ENCODE measurements around the gene COL3A1.

COL3A1 gene

GRCh38 chr2:189024901-189025618, 50.9 kb downstream of the COL3A1 start:
- ChIA-PET POLR2A (no interaction called here), CTCF (interaction anchor here (0.9 kb wide), 2 partner anchors 10 to 70 kb away, joined by 3 read pairs; no protein-coding TSS in a partner anchor)
- H3K4me3 ChIP-seq (ENCODE audit: low read depth, low read length) = no peak overlapping the region
- TF ChIP-seq, protein P1, sequence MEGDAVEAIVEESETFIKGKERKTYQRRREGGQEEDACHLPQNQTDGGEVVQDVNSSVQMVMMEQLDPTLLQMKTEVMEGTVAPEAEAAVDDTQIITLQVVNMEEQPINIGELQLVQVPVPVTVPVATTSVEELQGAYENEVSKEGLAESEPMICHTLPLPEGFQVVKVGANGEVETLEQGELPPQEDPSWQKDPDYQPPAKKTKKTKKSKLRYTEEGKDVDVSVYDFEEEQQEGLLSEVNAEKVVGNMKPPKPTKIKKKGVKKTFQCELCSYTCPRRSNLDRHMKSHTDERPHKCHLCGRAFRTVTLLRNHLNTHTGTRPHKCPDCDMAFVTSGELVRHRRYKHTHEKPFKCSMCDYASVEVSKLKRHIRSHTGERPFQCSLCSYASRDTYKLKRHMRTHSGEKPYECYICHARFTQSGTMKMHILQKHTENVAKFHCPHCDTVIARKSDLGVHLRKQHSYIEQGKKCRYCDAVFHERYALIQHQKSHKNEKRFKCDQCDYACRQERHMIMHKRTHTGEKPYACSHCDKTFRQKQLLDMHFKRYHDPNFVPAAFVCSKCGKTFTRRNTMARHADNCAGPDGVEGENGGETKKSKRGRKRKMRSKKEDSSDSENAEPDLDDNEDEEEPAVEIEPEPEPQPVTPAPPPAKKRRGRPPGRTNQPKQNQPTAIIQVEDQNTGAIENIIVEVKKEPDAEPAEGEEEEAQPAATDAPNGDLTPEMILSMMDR (IDR thresholded peaks at IDR 0.05; ENCODE audit: insufficient read depth, low read length, missing control alignments) = no peak
- DNase-seq (ENCODE audit: low read depth, low spot score) = no peak

DNA sequence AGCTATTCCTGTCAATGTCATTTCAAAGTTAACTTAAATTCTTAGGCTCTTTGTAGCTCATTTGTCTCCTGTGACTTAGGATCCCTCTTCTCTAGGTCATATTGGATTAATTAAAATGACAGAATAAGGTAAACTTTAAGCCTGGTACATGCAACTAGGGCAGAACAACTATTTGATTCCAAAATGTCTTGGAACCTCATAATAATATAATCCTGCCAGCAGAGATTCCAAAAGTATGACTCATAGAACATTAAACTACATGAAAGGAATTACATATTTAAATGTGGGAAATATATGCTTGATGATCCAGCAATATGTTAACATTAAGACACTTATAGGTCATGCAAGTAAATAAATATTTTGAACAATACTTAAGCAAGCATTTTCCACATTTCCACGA, 63.3 kb downstream of the COL3A1 start:
- CTCF ChIA-PET = no interaction called here
- no peak for DNase-seq (ENCODE audit: low read depth, low spot score)
- TF ChIP-seq, protein P1 (IDR thresholded peaks at IDR 0.05; ENCODE audit: insufficient read depth, low read length, missing control alignments) = no peak
- POLR2A ChIA-PET = no interaction called here
- no peak overlapping the region for H3K4me3 ChIP-seq (ENCODE audit: low read depth, low read length)

DNA sequence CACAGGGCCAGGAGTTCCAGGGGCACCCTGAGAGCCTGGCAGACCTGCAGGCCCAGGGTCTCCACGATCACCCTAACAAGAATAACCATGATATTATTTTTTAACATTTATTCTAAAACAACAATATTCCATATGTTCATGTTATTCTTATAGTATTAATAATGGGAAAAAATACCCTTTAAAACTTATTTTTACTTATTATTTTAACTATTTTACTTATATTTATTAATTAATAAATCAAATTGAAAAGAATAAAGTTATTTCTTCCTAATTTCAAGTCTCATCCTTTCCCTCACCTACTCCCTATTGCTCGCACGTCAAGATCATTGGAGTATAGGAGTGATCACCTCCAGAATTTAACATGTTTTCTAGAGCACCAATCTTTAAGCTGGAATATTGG, 71.7 kb downstream of the COL3A1 start:
- ChIA-PET CTCF (no interaction called here), POLR2A (interaction anchor here (0.6 kb wide), 1 partner anchor 130 kb away, joined by 3 read pairs; no protein-coding TSS in a partner anchor)
- DNase-seq (ENCODE audit: low read depth, low spot score) = no peak
- TF ChIP-seq, protein P1 (IDR thresholded peaks at IDR 0.05; ENCODE audit: insufficient read depth, low read length, missing control alignments) = no peak
- H3K4me3 ChIP-seq (ENCODE audit: low read depth, low read length) = no peak overlapping the region

GRCh38 chr2:189046320-189046719, 72.1 kb downstream of the COL3A1 start:
- TF ChIP-seq, protein P1 (IDR thresholded peaks at IDR 0.05; ENCODE audit: insufficient read depth, low read length, missing control alignments) = no peak
- ChIA-PET POLR2A (interaction anchor here (0.6 kb wide), 1 partner anchor 129 kb away, joined by 3 read pairs; no protein-coding TSS in a partner anchor), CTCF (no interaction called here)
- H3K4me3 ChIP-seq (ENCODE audit: low read depth, low read length) = no peak overlapping the region
- DNase-seq (ENCODE audit: low read depth, low spot score) = no peak

- TF ChIP-seq, protein P1 (IDR thresholded peaks at IDR 0.05; ENCODE audit: insufficient read depth, low read length, missing control alignments) = no peak
- no peak overlapping the region for H3K4me3 ChIP-seq (ENCODE audit: low read depth, low read length)
- no peak for DNase-seq (ENCODE audit: low read depth, low spot score)
- ChIA-PET CTCF (no interaction called here), POLR2A (no interaction called here)
Observed at GRCh38 chr2:189047171-189047888, 73.2 kb downstream of the COL3A1 start.

DNA sequence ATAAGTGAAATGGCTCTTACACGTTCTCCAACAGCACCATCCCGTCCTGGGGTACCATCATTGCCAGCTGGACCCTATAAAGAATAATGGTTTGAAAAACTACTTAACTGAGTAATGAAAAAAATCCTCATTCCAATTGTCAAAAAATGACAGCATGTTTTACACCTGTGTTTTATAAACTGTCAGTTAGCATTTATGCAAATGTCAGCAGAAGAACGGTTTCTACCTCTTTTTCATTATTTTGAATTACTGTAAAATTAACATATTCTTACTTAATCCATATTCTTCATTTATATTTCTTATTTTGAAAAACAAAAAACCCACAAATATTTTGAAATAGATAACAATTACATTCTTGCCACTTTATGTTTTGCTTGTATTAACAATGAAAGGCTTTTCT, 74.0 kb downstream of the COL3A1 start:
- no peak for DNase-seq (ENCODE audit: low read depth, low spot score)
- TF ChIP-seq, protein P1 (IDR thresholded peaks at IDR 0.05; ENCODE audit: insufficient read depth, low read length, missing control alignments) = no peak
- H3K4me3 ChIP-seq (ENCODE audit: low read depth, low read length) = no peak overlapping the region
- POLR2A ChIA-PET = no interaction called here
- CTCF ChIA-PET = no interaction called here
